MG63 (cell line): ENCODE measurements around the gene BEAN1. TPM values are rescaled to one million over a fixed set of nuclear protein-coding genes. Genes with fewer than 3 reads are reported as not detected.
"Not testable (repeated sequence)": the region's sequence is repeated elsewhere in the genome, so short reads cannot be mapped to it uniquely, and the experiment has no call there.

Experiments used
- DNase-seq: peaks from one replicate; pipeline ENCODE4 v3.0.0-alpha.2; 2020
- H3K27me3 ChIP-seq: fragments of 250-450 bp; sonication (Bioruptor Pico); 2 replicates; pipeline ENCODE4 v1.5.1; 2020; ENCODE audit warnings: mild to moderate bottlenecking, moderate library complexity
- H3K36me3 ChIP-seq: fragments of 250-450 bp; sonication (Bioruptor Pico); 2 replicates; pipeline ENCODE4 v1.5.1; 2020; ENCODE audit warnings: mild to moderate bottlenecking, moderate library complexity
- H3K4me3 ChIP-seq: fragments of 250-450 bp; sonication (Bioruptor Pico); 2 replicates; pipeline ENCODE4 v1.5.1; 2020; ENCODE audit warnings: mild to moderate bottlenecking, moderate library complexity
- H3K9me3 ChIP-seq: fragments of 250-450 bp; sonication (Bioruptor Pico); 2 replicates; pipeline ENCODE4 v1.5.1; 2020; ENCODE audit warnings: mild to moderate bottlenecking, moderate library complexity
- total RNA-seq: library from RNA; depleted of rRNA; stranded (reverse); fragments of >200 nt; shearing (Covaris generic); gene quantifications from 2 replicates; pipeline ENCODE4 v1.2.3, GENCODE V29; 2014; ENCODE audit warnings: low replicate concordance

BEAN1 gene
- total RNA-seq, 1 experiment from 2014 or later: 0.56 TPM

- Histone ChIP-seq H3K9me3 (no peaks in the 10 kb centered on the region), H3K27me3 (no peaks in the 10 kb centered on the region), H3K36me3 (no peaks in the 10 kb centered on the region), H3K4me3 (no peak overlapping the region)
- DNase-seq: no peak
These were observed 66.7 kb downstream of the BEAN1 start for GRCh38 chr16:66493490-66494401.

- H3K9me3 ChIP-seq: no peaks in the 10 kb centered on the region
- no peaks in the 10 kb centered on the region for H3K27me3 ChIP-seq
- H3K4me3 ChIP-seq: no peak overlapping the region
- H3K36me3 ChIP-seq: no peaks in the 10 kb centered on the region
- DNase-seq: no peak
These were observed 67.8 kb downstream of the BEAN1 start for GRCh38 chr16:66494916-66495315.

- no peak overlapping the region for H3K4me3 ChIP-seq
- H3K9me3 ChIP-seq: no peaks in the 10 kb centered on the region
- no peak for DNase-seq
- H3K36me3 ChIP-seq: no peaks in the 10 kb centered on the region
- H3K27me3 ChIP-seq: no peaks in the 10 kb centered on the region
These were observed 68.3 kb downstream of the BEAN1 start for GRCh38 chr16:66495440-66495839.

- not testable (repeated sequence) for H3K27me3 ChIP-seq, H3K9me3 ChIP-seq, DNase-seq, H3K36me3 ChIP-seq, H3K4me3 ChIP-seq
These were observed 69.1 kb downstream of the BEAN1 start for GRCh38 chr16:66496226-66496625.

GRCh38 chr16:66497921-66498320 is 70.8 kb downstream of the BEAN1 start:
- not testable (repeated sequence) for H3K9me3 ChIP-seq, H3K27me3 ChIP-seq, H3K36me3 ChIP-seq, DNase-seq, H3K4me3 ChIP-seq

GRCh38 chr16:66501563-66501962 is 74.5 kb downstream of the BEAN1 start:
- not testable (repeated sequence) for H3K9me3 ChIP-seq, DNase-seq, H3K4me3 ChIP-seq, H3K36me3 ChIP-seq, H3K27me3 ChIP-seq

GRCh38 chr16:66502020-66502913 is 75.2 kb downstream of the BEAN1 start:
- Histone ChIP-seq H3K9me3 (no peaks in the 10 kb centered on the region), H3K36me3 (no peaks in the 10 kb centered on the region), H3K27me3 (no peaks in the 10 kb centered on the region), H3K4me3 (no peak overlapping the region)
- DNase-seq: peak; percentile 59

- Histone ChIP-seq H3K9me3 (no peaks in the 10 kb centered on the region), H3K27me3 (no peaks in the 10 kb centered on the region), H3K4me3 (no peak overlapping the region), H3K36me3 (no peaks in the 10 kb centered on the region)
- DNase-seq: no peak
These were observed 75.9 kb downstream of the BEAN1 start for GRCh38 chr16:66503030-66503429.

- Histone ChIP-seq H3K27me3 (no peaks in the 10 kb centered on the region), H3K4me3 (no peak overlapping the region), H3K9me3 (no peaks in the 10 kb centered on the region), H3K36me3 (no peaks in the 10 kb centered on the region)
- DNase-seq: no peak
These were observed 76.5 kb downstream of the BEAN1 start for GRCh38 chr16:66503612-66504011.

GRCh38 chr16:66507731-66508239 is 80.7 kb downstream of the BEAN1 start:
- no peak for DNase-seq
- H3K36me3 ChIP-seq: no peaks in the 10 kb centered on the region
- H3K4me3 ChIP-seq: no peak overlapping the region
- no peaks in the 10 kb centered on the region for H3K9me3 ChIP-seq
- no peaks in the 10 kb centered on the region for H3K27me3 ChIP-seq

GRCh38 chr16:66508248-66508913 is 81.3 kb downstream of the BEAN1 start:
- H3K9me3 ChIP-seq: no peaks in the 10 kb centered on the region
- no peaks in the 10 kb centered on the region for H3K36me3 ChIP-seq
- no peak overlapping the region for H3K4me3 ChIP-seq
- no peaks in the 10 kb centered on the region for H3K27me3 ChIP-seq
- DNase-seq: peak; percentile 87

GRCh38 chr16:66508914-66509496 is 81.9 kb downstream of the BEAN1 start:
- no peaks in the 10 kb centered on the region for H3K9me3 ChIP-seq
- no peak for DNase-seq
- no peaks in the 10 kb centered on the region for H3K27me3 ChIP-seq
- no peaks in the 10 kb centered on the region for H3K36me3 ChIP-seq
- H3K4me3 ChIP-seq: no peak overlapping the region

GRCh38 chr16:66509576-66509975 is 82.5 kb downstream of the BEAN1 start:
- Histone ChIP-seq H3K36me3 (no peaks in the 10 kb centered on the region), H3K9me3 (no peaks in the 10 kb centered on the region), H3K27me3 (no peaks in the 10 kb centered on the region), H3K4me3 (no peak overlapping the region)
- DNase-seq: no peak

- H3K27me3 ChIP-seq: no peaks in the 10 kb centered on the region
- H3K9me3 ChIP-seq: no peaks in the 10 kb centered on the region
- no peaks in the 10 kb centered on the region for H3K36me3 ChIP-seq
- DNase-seq: no peak
- H3K4me3 ChIP-seq: no peak overlapping the region
These were observed 83.2 kb downstream of the BEAN1 start for GRCh38 chr16:66510298-66510697.

GRCh38 chr16:66510711-66511601 is 83.9 kb downstream of the BEAN1 start:
- H3K4me3 ChIP-seq: no peak overlapping the region
- DNase-seq: no peak

More at GRCh38 chr16:66510711-66511601, 83.9 kb downstream of the BEAN1 start:
- no peaks in the 10 kb centered on the region for H3K27me3 ChIP-seq
- H3K36me3 ChIP-seq: no peaks in the 10 kb centered on the region
- H3K9me3 ChIP-seq: no peaks in the 10 kb centered on the region
